PC-3 (cell line): ENCODE data around the gene OSTM1.

ENCODE experiments used
- EZH2 ChIP-seq: fragments of 300-600 bp; sonication (generic); IDR thresholded peaks from one replicate; pipeline ENCODE4 v1.6.1; 2017; ENCODE audit warnings: antibody characterized with exemption, mild to moderate bottlenecking, low read length; ENCODE audit not compliant: unreplicated experiment
- EZH2phosphoT487 ChIP-seq: fragments of 300-600 bp; sonication (generic); IDR thresholded peaks from 2 replicates; pipeline ENCODE4 v1.6.1; 2018; ENCODE audit warnings: mild to moderate bottlenecking, antibody characterized with exemption, low read length, borderline replicate concordance
- TF ChIP-seq, protein P1 (sequence below): fragments of 300-600 bp; sonication (generic); conservative IDR thresholded peaks from 2 replicates; pipeline ENCODE4 v1.5.1; 2017; ENCODE audit warnings: antibody characterized with exemption, low read depth, mild to moderate bottlenecking, low read length

GRCh38 chr6:108071736-108072276 lies 2.7 kb downstream of the OSTM1 start:
- TF ChIP-seq EZH2: no peak
- TF ChIP-seq, protein P1, sequence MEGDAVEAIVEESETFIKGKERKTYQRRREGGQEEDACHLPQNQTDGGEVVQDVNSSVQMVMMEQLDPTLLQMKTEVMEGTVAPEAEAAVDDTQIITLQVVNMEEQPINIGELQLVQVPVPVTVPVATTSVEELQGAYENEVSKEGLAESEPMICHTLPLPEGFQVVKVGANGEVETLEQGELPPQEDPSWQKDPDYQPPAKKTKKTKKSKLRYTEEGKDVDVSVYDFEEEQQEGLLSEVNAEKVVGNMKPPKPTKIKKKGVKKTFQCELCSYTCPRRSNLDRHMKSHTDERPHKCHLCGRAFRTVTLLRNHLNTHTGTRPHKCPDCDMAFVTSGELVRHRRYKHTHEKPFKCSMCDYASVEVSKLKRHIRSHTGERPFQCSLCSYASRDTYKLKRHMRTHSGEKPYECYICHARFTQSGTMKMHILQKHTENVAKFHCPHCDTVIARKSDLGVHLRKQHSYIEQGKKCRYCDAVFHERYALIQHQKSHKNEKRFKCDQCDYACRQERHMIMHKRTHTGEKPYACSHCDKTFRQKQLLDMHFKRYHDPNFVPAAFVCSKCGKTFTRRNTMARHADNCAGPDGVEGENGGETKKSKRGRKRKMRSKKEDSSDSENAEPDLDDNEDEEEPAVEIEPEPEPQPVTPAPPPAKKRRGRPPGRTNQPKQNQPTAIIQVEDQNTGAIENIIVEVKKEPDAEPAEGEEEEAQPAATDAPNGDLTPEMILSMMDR: no peak
- no peak for TF ChIP-seq EZH2phosphoT487
